Stimulated activated CD8-positive, alpha-beta memory T cell treated with anti-CD3 and anti-CD28 coated beads, Interleukin-7, amount 100 ng/mL, for 48 hours (primary cell): ENCODE results near the gene COG6.

Source experiments
- DNase-seq, 2 donors: peaks; one replicate each; pipeline ENCODE4 v3.0.0-alpha.2; 2020; ENCODE audit warnings: low read depth in 1 of 2; ENCODE audit errors: extremely low read depth in 1 of 2

Gene COG6

GRCh38 chr13:39767791-39768517 lies 112.5 kb downstream of the COG6 start:
- DNase-seq = no peak

- DNase-seq = no peak
These were observed 113.5 kb downstream of the COG6 start for GRCh38 chr13:39768962-39769361.

- no peak for DNase-seq
These were observed 115.0 kb downstream of the COG6 start for GRCh38 chr13:39770221-39771090.

GRCh38 chr13:39773833-39774232 lies 118.4 kb downstream of the COG6 start:
- DNase-seq = no peak

GRCh38 chr13:39776439-39776838 lies 121.0 kb downstream of the COG6 start:
- no peak for DNase-seq

GRCh38 chr13:39777021-39777420 lies 121.6 kb downstream of the COG6 start:
- DNase-seq = no peak

GRCh38 chr13:39777527-39778061 lies 122.1 kb downstream of the COG6 start:
- DNase-seq = peak; percentile 14 to 51

- DNase-seq = no peak
These were observed 124.1 kb downstream of the COG6 start for GRCh38 chr13:39779337-39780265.

GRCh38 chr13:39780711-39781110 lies 125.2 kb downstream of the COG6 start:
- DNase-seq = no peak

GRCh38 chr13:39781381-39781780 lies 125.9 kb downstream of the COG6 start:
- no peak for DNase-seq

GRCh38 chr13:39783051-39783450 lies 127.6 kb downstream of the COG6 start:
- DNase-seq = no peak

GRCh38 chr13:39784347-39784746 lies 128.9 kb downstream of the COG6 start:
- DNase-seq = no peak

GRCh38 chr13:39786091-39786490 lies 130.6 kb downstream of the COG6 start:
- no peak for DNase-seq

- DNase-seq = no peak
These were observed 131.6 kb downstream of the COG6 start for GRCh38 chr13:39787086-39787487.

- no peak for DNase-seq
These were observed 132.6 kb downstream of the COG6 start for GRCh38 chr13:39788102-39788501.

- no peak for DNase-seq
These were observed 134.0 kb downstream of the COG6 start for GRCh38 chr13:39789451-39789850.
